HG03280 (cell line): ENCODE results near the gene CASZ1.

Experiments used
- ATAC-seq: cut with Tn5 transposase; IDR thresholded peaks from one replicate; pipeline ENCODE4 v1.9.1; 2021; ENCODE audit warnings: mild to moderate bottlenecking, moderate library complexity; ENCODE audit not compliant: unreplicated experiment

CASZ1 gene

GRCh38 chr1:10756842-10757241, 39.6 kb downstream of the CASZ1 start:
- ATAC-seq, result no peak

GRCh38 chr1:10755970-10756521, 40.4 kb downstream of the CASZ1 start:
- ATAC-seq, result no peak

GRCh38 chr1:10754568-10755329, 41.7 kb downstream of the CASZ1 start:
- ATAC-seq, result no peak

- ATAC-seq, result no peak
Observed at GRCh38 chr1:10753299-10753698, 43.1 kb downstream of the CASZ1 start.

- no peak for ATAC-seq
Observed at GRCh38 chr1:10751561-10752085, 44.8 kb downstream of the CASZ1 start.

GRCh38 chr1:10751160-10751559, 45.3 kb downstream of the CASZ1 start:
- ATAC-seq, result no peak

- no peak for ATAC-seq
Observed at GRCh38 chr1:10745886-10746455, 50.5 kb downstream of the CASZ1 start.

- no peak for ATAC-seq
Observed at GRCh38 chr1:10745383-10745782, 51.1 kb downstream of the CASZ1 start.

- ATAC-seq, result no peak
Observed at GRCh38 chr1:10744654-10745238, 51.7 kb downstream of the CASZ1 start.

- ATAC-seq, result no peak
Observed at GRCh38 chr1:10744029-10744428, 52.4 kb downstream of the CASZ1 start.

- no peak for ATAC-seq
Observed at GRCh38 chr1:10741696-10742095, 54.8 kb downstream of the CASZ1 start.

- no peak for ATAC-seq
Observed at GRCh38 chr1:10740123-10740522, 56.3 kb downstream of the CASZ1 start.

- no peak for ATAC-seq
Observed at GRCh38 chr1:10739589-10739988, 56.9 kb downstream of the CASZ1 start.

- no peak for ATAC-seq
Observed at GRCh38 chr1:10738061-10739058, 58.1 kb downstream of the CASZ1 start.

GRCh38 chr1:10737651-10738050, 58.8 kb downstream of the CASZ1 start:
- ATAC-seq, result no peak

GRCh38 chr1:10736634-10737586, 59.5 kb downstream of the CASZ1 start:
- no peak for ATAC-seq

GRCh38 chr1:10735563-10736305, 60.7 kb downstream of the CASZ1 start:
- ATAC-seq, result no peak

- no peak for ATAC-seq
Observed at GRCh38 chr1:10734962-10735544, 61.4 kb downstream of the CASZ1 start.
